GM12872 (cell line): ENCODE measurements around the gene AKAP3.

Source experiments
- TF ChIP-seq, protein P1 (sequence below): IDR thresholded peaks from 3 replicates; pipeline ENCODE4 v1.5.1; 2011; ENCODE audit warnings: low read depth, mild to moderate bottlenecking, low read length, moderate library complexity; ENCODE audit not compliant: insufficient read depth

The AKAP3 gene

DNA sequence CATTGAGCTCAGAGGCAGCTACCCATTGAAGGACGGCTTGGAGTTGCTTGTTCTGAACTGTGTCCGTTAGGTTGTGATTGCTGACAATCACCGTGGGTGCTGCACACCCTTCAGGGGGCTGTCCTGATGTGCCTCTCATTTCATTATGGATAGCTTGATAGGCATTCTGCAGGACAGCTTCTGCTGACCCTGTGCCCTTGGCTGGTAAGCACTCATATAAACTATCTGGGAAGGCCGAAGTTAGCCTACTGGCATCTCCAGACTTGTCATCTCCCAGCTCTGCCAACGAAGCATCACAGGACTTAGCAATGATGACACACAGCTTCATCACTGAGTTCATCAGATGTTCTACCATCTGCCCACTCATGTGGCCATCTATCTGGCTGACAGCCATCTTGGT, 22.3 kb downstream of the AKAP3 start:
- TF ChIP-seq, protein P1, sequence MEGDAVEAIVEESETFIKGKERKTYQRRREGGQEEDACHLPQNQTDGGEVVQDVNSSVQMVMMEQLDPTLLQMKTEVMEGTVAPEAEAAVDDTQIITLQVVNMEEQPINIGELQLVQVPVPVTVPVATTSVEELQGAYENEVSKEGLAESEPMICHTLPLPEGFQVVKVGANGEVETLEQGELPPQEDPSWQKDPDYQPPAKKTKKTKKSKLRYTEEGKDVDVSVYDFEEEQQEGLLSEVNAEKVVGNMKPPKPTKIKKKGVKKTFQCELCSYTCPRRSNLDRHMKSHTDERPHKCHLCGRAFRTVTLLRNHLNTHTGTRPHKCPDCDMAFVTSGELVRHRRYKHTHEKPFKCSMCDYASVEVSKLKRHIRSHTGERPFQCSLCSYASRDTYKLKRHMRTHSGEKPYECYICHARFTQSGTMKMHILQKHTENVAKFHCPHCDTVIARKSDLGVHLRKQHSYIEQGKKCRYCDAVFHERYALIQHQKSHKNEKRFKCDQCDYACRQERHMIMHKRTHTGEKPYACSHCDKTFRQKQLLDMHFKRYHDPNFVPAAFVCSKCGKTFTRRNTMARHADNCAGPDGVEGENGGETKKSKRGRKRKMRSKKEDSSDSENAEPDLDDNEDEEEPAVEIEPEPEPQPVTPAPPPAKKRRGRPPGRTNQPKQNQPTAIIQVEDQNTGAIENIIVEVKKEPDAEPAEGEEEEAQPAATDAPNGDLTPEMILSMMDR = no peak

DNA sequence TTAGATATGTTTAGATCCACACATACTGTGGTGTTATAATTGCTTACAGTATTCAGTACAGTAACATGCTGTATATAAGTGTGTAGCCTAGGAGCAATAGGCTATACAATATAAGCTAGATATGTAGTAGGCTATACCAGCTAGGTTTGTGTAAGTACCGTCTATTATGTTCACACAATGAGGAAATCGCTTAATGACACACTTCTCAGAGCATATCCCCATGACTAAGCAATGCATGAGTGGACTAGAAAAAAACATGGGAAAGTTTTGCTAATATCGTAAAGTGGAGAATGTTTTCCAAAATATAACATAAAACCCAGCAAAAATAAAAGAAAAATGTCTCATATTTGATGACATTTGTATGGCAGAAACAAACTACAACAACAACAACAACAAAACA, 27.3 kb downstream of the AKAP3 start:
- TF ChIP-seq, protein P1 = no peak

DNA sequence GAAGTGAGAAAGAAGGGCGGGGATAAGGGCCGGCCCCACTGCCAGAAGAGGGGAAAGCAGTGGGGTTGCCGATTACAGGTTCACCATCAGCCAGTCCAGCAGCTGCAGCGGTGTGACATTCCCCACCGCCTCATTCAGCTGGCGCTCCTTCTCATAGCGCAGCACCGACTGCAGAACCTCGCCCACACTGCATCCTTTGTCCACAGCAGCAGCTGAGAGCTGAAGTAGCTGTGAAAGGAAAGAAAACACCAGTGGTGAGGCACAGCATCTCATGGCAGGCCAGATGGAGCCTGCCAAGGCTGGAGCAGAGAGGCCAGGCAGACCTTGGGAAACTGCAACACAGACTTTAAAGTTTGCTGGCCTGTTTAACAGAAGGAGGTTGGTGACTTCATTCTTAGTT, 33.2 kb downstream of the AKAP3 start:
- TF ChIP-seq, protein P1 = no peak

DNA sequence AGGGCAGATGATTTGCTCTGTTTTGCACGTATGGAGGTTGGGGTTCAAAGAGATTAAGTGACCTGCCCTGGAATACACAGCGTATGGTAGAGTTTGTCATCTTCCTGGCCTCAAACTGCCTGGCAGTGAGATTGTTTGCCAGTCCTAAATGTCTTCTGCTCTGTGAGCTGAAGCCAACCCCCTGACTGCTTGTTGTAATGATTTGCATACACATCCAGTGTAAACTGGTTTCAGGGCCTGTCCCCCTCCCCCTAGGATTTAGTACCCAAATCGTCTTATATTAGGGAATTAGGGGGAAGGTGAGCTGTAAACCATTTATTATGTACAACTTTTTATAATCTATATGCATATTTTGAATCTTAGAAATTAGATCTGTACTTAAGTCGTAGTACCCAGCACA, 38.4 kb downstream of the AKAP3 start:
- TF ChIP-seq, protein P1 = no peak

DNA sequence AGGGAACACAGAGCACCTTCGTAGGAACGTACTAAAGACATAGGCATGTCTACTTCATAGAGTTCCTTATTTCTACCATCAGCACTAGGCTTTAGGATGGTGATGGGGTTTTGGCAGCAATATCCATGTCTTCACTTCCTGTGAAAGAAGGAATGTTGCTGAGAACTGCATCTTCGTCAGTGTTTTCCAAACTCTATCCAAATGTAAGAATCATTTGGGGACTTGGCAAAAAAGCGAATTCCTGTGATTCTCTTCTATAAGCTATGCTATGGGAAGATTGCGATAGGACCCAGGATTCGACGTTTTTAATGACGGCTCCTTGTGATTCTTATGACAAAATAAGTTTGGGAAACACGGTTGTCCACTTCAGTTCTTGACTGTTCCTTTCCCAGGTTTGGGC, 39.8 kb downstream of the AKAP3 start:
- TF ChIP-seq, protein P1 = no peak

DNA sequence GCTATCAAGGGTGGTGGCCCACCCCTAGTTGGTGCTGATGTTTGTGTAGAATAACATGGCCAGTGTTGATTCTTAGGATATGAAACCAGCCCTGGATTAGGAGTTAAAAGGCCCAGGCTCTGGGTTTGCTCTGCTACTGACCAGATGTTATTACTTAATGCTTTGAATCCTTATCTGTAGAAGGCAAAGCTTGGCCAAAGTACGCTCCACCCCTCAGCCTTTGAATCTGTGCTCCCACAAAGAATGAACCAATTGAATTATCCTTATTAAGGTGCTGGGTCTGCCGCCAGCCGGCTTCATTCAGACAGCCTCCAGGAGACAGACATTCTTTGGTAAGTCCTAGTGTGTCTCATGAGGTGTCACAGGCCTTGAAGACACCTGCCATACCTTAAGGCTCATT, 41.8 kb downstream of the AKAP3 start:
- TF ChIP-seq, protein P1 = no peak

DNA sequence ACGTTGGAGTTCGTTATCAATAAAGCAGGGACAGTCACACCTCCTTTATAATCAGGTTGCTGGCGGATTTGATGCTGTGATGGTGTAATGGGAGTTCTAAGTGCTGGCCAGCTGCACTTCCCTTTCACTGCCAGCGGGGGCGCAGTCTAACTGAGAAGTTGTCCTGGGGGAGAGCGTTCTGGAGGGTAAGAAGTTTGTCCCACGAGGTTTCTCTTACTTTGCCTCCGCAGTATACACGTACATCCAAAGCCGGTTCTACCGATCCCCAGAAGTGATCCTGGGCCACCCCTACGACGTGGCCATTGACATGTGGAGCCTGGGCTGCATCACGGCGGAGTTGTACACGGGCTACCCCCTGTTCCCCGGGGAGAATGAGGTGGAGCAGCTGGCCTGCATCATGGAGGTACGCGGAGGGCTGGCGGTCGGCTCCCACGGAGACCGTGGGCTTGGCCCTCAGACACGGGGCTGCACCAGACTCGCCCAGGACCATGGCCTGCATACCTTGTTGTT, 44.1 kb downstream of the AKAP3 start:
- TF ChIP-seq, protein P1 = peak; percentile 99

DNA sequence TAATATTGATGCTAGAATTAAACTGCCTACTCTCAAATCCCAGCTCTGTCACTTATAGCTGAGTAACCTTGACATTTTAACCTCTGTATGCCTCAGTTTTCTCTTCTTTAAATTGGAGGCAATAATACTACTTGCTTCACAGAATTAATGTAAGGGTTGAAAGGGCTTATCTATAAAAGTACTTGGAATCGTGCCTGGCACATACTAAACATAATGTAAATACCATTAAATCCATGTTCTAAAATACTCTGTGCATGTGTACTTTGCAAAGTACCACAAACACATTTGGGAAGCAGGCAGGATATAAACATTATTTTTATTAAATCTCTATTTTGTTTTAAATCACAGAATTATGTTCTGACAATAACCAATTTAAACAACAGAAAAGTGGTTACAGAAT, 44.9 kb downstream of the AKAP3 start:
- TF ChIP-seq, protein P1 = no peak
